Right lobe of liver (tissue), 6 donors: ENCODE results near the gene TRMT10B. TPM values are rescaled to one million over a fixed set of nuclear protein-coding genes. Genes with fewer than 3 reads are reported as not detected.
A peak's percentile ranks its signal among the peaks of the same experiment; 100 is the strongest.

Experiments used
- ATAC-seq, 4 donors: fragments of 200-7000 bp; cut with Tn5 transposase; one replicate each; pipeline ENCODE4 v1.9.1; 2020; ENCODE audit warnings: mild to moderate bottlenecking in 4 of 4, moderate library complexity in 4 of 4
- DNase-seq, 3 donors: peaks; one replicate each; pipeline ENCODE4 v3.0.0-alpha.2; 2020
- H3K27ac ChIP-seq, 3 donors: fragments of 200-600 bp; one replicate each; pipeline ENCODE4 v1.8.0; 2022
- H3K27me3 ChIP-seq, 2 donors: fragments of 200-600 bp; one replicate each; pipeline ENCODE4 v1.8.0; 2022
- H3K36me3 ChIP-seq, 4 donors: fragments of 200-600 bp; sonication (generic) in 1 of 4; one replicate each; pipeline versions ENCODE4 v1.5.1 to v1.8.0; 2017 to 2022; ENCODE audit warnings: control low read depth in 1 of 4
- H3K4me1 ChIP-seq, 4 donors: fragments of 200-600 bp; sonication (generic) in 1 of 4; one replicate each; pipeline versions ENCODE4 v1.5.1 to v1.8.0; 2017 to 2022; ENCODE audit warnings: control low read depth in 1 of 4
- H3K4me3 ChIP-seq, 3 donors: fragments of 200-600 bp; one replicate each; pipeline ENCODE4 v1.8.0; 2022
- H3K9me3 ChIP-seq, 4 donors: fragments of 200-600 bp; sonication (generic) in 1 of 4; one replicate each; pipeline versions ENCODE4 v1.5.1 to v1.8.0; 2017 to 2022; ENCODE audit warnings: control low read depth in 1 of 4
- POLR2A ChIP-seq: fragments of 450-650 bp; IDR thresholded peaks from one replicate; pipeline ENCODE4 v1.6.1; 2017; ENCODE audit warnings: antibody characterized with exemption, mild to moderate bottlenecking
- WGBS: methylation state at CpG from one replicate; pipeline ENCODE4 v1.1.6; 2018; ENCODE audit warnings: low coverage, low lambda C conversion rate; ENCODE audit not compliant: insufficient coverage; ENCODE audit errors: missing lambda C conversion rate; 5-methylcytosine and 5-hydroxymethylcytosine counted together
- intact Hi-C, 2 donors: fragments of 100-400 bp; cut with DNase I; formaldehyde crosslinking; loops; one replicate each; pipeline versions ENCODE4 v1.11.2 to v1.14.1; 2022
- total RNA-seq, 6 experiments: library from RNA; depleted of rRNA in 2 of 6; stranded (reverse); fragments of >200 nt in 2 of 6; fragmentation: NEBNext Ultra II Directional in 3 of 6; extraction: Animal tissue kit (Norgen Biotek cat#: 25700) in 3 of 6; gene quantifications; one replicate each; pipeline versions ENCODE4 v1.1.0 to v1.2.4, GENCODE V29; 2016 to 2023
- TF ChIP-seq, protein P1 (sequence below), 4 donors: fragments of 200-600 bp in 3 of 4; fragments of 450-650 bp in 1 of 4; IDR thresholded peaks; one replicate each; pipeline versions ENCODE4 v1.5.1 to v1.8.0; 2016 to 2022; ENCODE audit warnings: antibody characterized with exemption in 4 of 4, mild to moderate bottlenecking in 2 of 4
- donor health status: DM: no; HTN: yes; CAD: no.
- donor health status: DM: no; HTN: no; CAD: no.
- donor health status: DM: no; HTN: no; CAD: no.
- donor health status: DM: no; HTN: yes; CAD: no.
- donor health status: DM: no; HTN: yes; CAD: no.

TRMT10B gene
- total RNA-seq, 6 experiments from 2014 or later, result 2.2 to 4.9 (median 3.3) TPM

DNA sequence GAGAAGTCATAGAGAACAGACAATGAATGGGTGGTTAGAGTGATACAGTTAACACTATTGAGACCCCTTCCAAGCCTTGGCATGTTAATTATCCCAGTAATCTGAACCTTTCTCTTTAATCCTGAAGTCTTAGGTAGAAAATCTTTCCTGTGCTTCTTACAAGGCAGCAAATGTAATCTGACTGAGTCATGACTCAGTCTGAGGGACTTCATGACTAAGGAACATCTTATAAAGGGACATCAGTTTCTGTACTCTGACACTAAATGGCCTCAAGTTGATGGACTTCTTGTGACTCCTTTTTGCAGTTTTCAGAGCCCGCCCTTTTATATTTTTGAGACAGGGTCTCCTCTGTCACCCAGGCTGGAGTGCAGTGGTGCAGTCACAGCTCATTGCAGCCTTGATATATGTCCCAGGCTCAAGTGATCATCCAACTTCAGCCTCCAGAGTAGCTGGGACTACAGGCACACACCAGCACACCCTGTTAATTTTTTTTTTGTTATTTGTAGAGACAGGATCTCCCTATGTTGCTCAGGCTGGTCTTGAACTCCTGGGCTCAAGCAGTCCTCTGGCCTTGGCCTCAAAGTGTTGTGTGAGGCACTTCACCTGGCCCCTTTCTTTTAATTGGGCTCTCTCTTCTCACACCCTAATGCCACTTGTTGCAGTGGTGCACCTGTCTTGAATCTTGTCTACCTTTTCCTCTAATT lies 21.8 kb downstream of the TRMT10B start:
- intact Hi-C loops, result no loop called here
- TF ChIP-seq, protein P1, sequence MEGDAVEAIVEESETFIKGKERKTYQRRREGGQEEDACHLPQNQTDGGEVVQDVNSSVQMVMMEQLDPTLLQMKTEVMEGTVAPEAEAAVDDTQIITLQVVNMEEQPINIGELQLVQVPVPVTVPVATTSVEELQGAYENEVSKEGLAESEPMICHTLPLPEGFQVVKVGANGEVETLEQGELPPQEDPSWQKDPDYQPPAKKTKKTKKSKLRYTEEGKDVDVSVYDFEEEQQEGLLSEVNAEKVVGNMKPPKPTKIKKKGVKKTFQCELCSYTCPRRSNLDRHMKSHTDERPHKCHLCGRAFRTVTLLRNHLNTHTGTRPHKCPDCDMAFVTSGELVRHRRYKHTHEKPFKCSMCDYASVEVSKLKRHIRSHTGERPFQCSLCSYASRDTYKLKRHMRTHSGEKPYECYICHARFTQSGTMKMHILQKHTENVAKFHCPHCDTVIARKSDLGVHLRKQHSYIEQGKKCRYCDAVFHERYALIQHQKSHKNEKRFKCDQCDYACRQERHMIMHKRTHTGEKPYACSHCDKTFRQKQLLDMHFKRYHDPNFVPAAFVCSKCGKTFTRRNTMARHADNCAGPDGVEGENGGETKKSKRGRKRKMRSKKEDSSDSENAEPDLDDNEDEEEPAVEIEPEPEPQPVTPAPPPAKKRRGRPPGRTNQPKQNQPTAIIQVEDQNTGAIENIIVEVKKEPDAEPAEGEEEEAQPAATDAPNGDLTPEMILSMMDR (IDR thresholded peaks at IDR 0.05), result no peak
- TF ChIP-seq POLR2A, result no peak
- WGBS, result no CpG with 5 or more reads among the region's 1 CpG
- DNase-seq (no peak), ATAC-seq (no peak)
- H3K4me3 ChIP-seq, result no peak overlapping the region
- H3K36me3 ChIP-seq, result peaks cover 0 to 59% (median 16%) of the 10 kb centered on the region in 4 donors
- no peaks in the 10 kb centered on the region for H3K27me3 ChIP-seq
- no peak overlapping the region for H3K27ac ChIP-seq
- no peaks in the 10 kb centered on the region for H3K4me1 ChIP-seq
- no peaks in the 10 kb centered on the region for H3K9me3 ChIP-seq

DNA sequence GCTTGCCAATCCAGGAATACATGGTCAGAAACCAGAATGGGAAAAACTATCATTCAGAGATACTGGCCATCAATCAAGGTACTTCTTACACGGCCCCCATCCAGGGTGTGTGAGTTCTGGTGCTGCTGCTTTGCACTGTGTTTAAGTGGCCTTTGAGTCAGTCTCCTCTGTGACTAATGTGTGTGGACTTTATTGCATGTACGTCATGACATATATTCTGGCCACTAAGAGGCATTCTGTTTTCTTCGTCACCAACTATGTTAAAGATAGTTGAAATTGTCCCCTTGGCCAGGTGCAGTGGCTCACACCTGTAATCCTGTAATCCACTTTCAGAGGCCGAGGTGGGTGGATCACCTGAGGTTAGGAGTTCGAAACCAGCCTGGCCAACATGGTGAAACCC lies 22.7 kb downstream of the TRMT10B start:
- Histone ChIP-seq H3K4me1 (no peaks in the 10 kb centered on the region), H3K27me3 (no peaks in the 10 kb centered on the region), H3K9me3 (no peaks in the 10 kb centered on the region), H3K27ac (no peak overlapping the region), H3K4me3 (no peak overlapping the region), H3K36me3 (peaks cover 0 to 61% (median 20%) of the 10 kb centered on the region in 4 donors)
- ATAC-seq (no peak), DNase-seq (no peak)
- intact Hi-C loops, result no loop called here
- TF ChIP-seq, protein P1 (IDR thresholded peaks at IDR 0.05), result no peak
- TF ChIP-seq POLR2A, result no peak
- 83% methylated on average over 1 of the region's 5 CpGs for WGBS

DNA sequence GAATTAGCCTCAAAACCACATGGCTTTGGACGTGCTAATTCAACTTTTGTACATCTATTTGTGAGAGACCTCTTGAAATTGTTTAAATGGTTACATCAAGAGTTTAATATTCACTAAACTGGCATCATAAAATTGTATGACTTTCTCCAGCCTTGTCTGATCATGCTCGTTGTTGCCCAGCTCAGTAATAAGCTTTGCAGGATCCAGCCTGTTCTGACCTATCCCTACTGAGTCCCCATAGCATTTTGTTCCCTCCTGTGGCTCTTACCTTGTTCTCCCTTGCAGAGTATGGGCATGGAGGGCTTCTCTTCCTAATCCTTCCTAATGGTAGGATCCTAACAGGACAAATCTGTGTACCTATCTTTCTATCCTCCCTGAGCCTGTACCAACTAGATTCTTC lies 24.9 kb downstream of the TRMT10B start:
- Histone ChIP-seq H3K27me3 (no peaks in the 10 kb centered on the region), H3K4me1 (no peaks in the 10 kb centered on the region), H3K36me3 (peaks cover 0 to 67% (median 23%) of the 10 kb centered on the region in 4 donors), H3K27ac (no peak overlapping the region), H3K9me3 (no peaks in the 10 kb centered on the region), H3K4me3 (no peak overlapping the region)
- intact Hi-C loops, result no loop called here
- no peak for ATAC-seq
- no peak for DNase-seq
- TF ChIP-seq, protein P1 (IDR thresholded peaks at IDR 0.05), result no peak
- TF ChIP-seq POLR2A, result no peak
- 85% methylated on average over 2 of the region's 2 CpGs for WGBS

DNA sequence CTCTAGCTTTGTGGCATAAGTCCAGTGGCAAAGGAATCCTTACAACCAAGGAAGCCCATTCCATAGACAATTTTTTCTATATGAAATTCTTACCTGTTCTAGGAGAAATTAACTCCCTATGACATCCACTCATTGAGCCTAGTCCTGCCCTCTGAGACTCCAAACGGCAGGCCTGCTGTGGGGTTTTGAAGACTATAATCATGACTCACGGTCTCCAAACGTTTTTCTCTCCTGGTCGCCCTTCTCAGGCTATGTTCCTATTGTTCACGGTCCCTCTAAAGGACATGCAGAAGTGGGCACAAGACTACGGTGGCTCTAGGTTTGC lies 30.6 kb downstream of the TRMT10B start:
- no peak for DNase-seq
- H3K9me3 ChIP-seq, result no peaks in the 10 kb centered on the region
- peak overlapping the region in 1 of 3 donors; percentile 25 for H3K27ac ChIP-seq
- WGBS, result 0% methylated on average over 6 of the region's 6 CpGs
- H3K4me3 ChIP-seq, result peak overlapping the region; percentile 78 to 95 (median 91)
- intact Hi-C loops, result loop anchor here in 1 of 2 donors (2.0 to 10.0 kb wide), 2 partner anchors 17 to 59 kb away; partner anchors contain the start of gene DCAF10
- TF ChIP-seq, protein P1 (IDR thresholded peaks at IDR 0.05), result no peak
- no peak for TF ChIP-seq POLR2A
- ATAC-seq, result no peak
- peaks cover 0 to 40% (median 12%) of the 10 kb centered on the region in 4 donors for H3K36me3 ChIP-seq
- H3K4me1 ChIP-seq, result peaks cover 0 to 14% (median 2%) of the 10 kb centered on the region in 4 donors
- no peaks in the 10 kb centered on the region for H3K27me3 ChIP-seq
